ENCODE measurements around the gene KIAA1217. TPM values are rescaled to one million over a fixed set of nuclear protein-coding genes. Genes with fewer than 3 reads are reported as not detected.

The KIAA1217 gene
- total RNA-seq, 1 experiment from 2014 or later = 23.4 TPM

DNA sequence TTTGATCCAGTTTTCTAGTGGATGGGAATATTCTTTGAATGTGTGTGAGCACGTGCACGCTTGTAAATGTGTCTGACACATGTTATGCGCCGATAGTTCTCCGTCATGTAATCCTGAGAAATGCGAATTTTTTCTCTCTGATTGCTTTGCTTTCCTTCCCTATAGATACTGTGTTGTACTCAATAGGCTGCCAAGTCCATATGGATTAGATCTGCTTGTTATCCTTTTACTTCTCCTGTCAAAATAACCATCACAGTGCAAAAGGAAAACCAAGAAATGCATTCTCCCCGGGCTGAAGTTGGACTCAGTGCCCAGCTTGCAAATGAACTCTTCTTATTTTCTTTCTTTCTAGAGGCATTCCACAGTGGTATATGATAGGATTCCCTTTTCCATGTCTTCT, 131.9 kb downstream of the KIAA1217 start (continued):
- TF ChIP-seq, protein P1, sequence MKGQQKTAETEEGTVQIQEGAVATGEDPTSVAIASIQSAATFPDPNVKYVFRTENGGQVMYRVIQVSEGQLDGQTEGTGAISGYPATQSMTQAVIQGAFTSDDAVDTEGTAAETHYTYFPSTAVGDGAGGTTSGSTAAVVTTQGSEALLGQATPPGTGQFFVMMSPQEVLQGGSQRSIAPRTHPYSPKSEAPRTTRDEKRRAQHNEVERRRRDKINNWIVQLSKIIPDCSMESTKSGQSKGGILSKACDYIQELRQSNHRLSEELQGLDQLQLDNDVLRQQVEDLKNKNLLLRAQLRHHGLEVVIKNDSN (CRISPR knock-in tag; IDR thresholded peaks at IDR 0.05) = no peak
- TF ChIP-seq, protein P2, sequence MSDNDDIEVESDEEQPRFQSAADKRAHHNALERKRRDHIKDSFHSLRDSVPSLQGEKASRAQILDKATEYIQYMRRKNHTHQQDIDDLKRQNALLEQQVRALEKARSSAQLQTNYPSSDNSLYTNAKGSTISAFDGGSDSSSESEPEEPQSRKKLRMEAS (CRISPR knock-in tag; IDR thresholded peaks at IDR 0.05) = no peak
- no peak for TF ChIP-seq RORB (CRISPR knock-in tag; IDR thresholded peaks at IDR 0.05)
- no peak for TF ChIP-seq NR3C1 (CRISPR knock-in tag; conservative IDR thresholded peaks at IDR 0.05; ENCODE audit: low read depth)

DNA sequence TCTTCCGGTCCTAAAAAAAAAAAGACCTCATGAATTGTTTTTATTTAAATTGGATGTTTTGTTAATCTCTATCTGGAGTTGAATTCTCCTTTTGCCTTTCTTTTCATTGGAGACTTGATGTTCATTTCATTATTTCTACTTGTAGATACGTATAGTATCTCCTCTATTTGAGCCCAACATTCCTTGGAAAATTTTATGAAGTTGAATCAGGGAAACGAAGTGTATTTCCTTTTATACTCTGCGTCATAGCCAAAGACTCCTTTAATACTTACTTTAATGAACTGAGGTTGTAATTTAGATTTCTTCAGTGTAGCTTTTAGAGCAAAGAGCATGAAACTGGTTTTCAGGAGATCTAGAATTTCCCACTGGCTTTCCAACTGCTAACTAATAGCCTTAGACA, 132.4 kb downstream of the KIAA1217 start:
- POLR2A ChIA-PET = interaction anchor here (1.1 kb wide), 1 partner anchor 16 kb away, joined by 3 read pairs; no protein-coding TSS in a partner anchor
- DNase-seq (ENCODE audit: low spot score) = no peak
- ATAC-seq = no peak
- H3K4me3 Mint-ChIP-seq = no peak overlapping the region
- H3K36me3 Mint-ChIP-seq = no peaks in the 10 kb centered on the region
- H3K27ac Mint-ChIP-seq = no peak overlapping the region
- no peaks in the 10 kb centered on the region for H3K27me3 Mint-ChIP-seq (ENCODE audit: low read depth)
- peaks cover 10% of the 10 kb centered on the region; the same call in 1 of the 2 replicates for H3K4me1 Mint-ChIP-seq
- no peak for TF ChIP-seq ZNF121 (CRISPR knock-in tag; IDR thresholded peaks at IDR 0.05)
- TF ChIP-seq, protein P3, sequence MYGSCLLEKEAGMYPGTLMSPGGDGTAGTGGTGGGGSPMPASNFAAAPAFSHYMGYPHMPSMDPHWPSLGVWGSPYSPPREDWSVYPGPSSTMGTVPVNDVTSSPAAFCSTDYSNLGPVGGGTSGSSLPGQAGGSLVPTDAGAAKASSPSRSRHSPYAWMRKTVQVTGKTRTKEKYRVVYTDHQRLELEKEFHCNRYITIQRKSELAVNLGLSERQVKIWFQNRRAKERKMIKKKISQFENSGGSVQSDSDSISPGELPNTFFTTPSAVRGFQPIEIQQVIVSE (CRISPR knock-in tag; IDR thresholded peaks at IDR 0.05; ENCODE audit: borderline replicate concordance) = no peak
- no peak for TF ChIP-seq STAT6 (CRISPR knock-in tag; conservative IDR thresholded peaks at IDR 0.05; ENCODE audit: low read depth)
- no peak for TF ChIP-seq SMAD4 (CRISPR knock-in tag; IDR thresholded peaks at IDR 0.05)
- TF ChIP-seq, protein P4, sequence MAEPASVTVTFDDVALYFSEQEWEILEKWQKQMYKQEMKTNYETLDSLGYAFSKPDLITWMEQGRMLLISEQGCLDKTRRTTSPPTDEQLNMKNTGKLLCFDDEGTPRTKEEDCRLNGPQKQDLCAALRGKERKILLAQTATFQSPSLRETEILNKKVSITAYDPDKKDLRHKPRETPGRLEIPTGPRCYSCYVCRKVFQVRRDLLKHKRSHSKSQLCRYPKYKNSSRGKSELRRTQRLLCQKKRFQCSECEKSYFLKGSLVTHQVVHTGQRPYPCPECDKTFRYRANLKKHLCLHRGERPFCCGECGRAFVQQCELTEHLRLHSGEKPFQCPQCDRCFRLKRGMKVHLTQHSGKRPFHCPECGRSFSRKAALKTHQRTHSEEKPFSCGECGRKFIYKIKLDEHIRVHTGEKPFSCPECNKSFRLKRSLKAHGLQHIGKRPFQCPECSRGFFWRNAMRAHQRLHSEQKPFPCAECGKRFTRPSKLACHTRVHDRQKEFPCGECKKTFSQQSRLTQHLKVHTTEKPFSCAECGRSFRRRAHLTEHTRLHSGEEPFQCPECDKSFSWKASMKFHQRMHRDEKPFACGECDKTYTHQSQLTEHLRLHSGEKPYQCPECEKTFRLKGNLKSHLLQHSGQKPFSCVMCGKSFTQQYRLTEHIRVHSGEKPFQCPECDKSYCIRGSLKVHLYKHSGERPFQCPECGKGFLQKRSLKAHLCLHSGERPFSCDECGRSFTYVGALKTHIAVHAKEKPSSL (CRISPR knock-in tag; conservative IDR thresholded peaks at IDR 0.05) = no peak
- TF ChIP-seq MXD4 (CRISPR knock-in tag; IDR thresholded peaks at IDR 0.05; ENCODE audit: borderline replicate concordance) = no peak
- no peak for TF ChIP-seq ZNF423 (CRISPR knock-in tag; IDR thresholded peaks at IDR 0.05)
- TF ChIP-seq E2F5 (CRISPR knock-in tag; IDR thresholded peaks at IDR 0.05) = no peak
- no peak for TF ChIP-seq JUN (CRISPR knock-in tag; IDR thresholded peaks at IDR 0.05)
- TF ChIP-seq FOXK1 (CRISPR knock-in tag; IDR thresholded peaks at IDR 0.05) = no peak
- TF ChIP-seq AR (CRISPR knock-in tag; IDR thresholded peaks at IDR 0.05) = no peak
- TF ChIP-seq ATF6 (CRISPR knock-in tag; IDR thresholded peaks at IDR 0.05) = no peak
- no peaks in the 10 kb centered on the region for H3K9me3 Mint-ChIP-seq
- CTCF ChIA-PET = no interaction called here
